Stimulated activated CD8-positive, alpha-beta memory T cell treated with anti-CD3 and anti-CD28 coated beads, Interleukin-7, amount 100 ng/mL, for 48 hours (primary cell): Measurements from ENCODE around the gene DPM3.
"Not testable (repeated sequence)": the region's sequence is repeated elsewhere in the genome, so short reads cannot be mapped to it uniquely, and the experiment has no call there.

Experiments used
- DNase-seq, 2 donors: peaks; one replicate each; pipeline ENCODE4 v3.0.0-alpha.2; 2020; ENCODE audit warnings: low read depth in 1 of 2; ENCODE audit errors: extremely low read depth in 1 of 2

The DPM3 gene

DNA sequence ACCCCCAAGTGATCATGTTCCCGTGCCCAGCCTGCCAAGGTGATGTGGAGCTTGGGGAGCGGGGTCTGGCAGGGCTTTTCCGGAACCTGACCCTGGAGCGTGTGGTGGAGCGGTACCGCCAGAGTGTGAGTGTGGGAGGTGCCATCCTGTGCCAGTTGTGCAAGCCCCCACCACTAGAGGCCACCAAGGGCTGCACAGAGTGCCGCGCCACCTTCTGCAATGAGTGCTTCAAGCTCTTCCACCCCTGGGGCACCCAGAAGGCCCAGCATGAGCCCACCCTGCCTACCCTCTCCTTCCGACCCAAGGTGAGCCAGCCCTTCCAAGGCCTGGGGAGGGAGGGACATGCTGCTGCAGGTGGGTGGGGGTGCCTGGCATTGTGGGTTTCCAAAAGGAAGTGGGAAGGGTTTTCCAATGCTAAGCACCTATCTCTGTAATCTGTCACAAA is 35.6 kb upstream of the DPM3 start:
- no peak for DNase-seq

DNA sequence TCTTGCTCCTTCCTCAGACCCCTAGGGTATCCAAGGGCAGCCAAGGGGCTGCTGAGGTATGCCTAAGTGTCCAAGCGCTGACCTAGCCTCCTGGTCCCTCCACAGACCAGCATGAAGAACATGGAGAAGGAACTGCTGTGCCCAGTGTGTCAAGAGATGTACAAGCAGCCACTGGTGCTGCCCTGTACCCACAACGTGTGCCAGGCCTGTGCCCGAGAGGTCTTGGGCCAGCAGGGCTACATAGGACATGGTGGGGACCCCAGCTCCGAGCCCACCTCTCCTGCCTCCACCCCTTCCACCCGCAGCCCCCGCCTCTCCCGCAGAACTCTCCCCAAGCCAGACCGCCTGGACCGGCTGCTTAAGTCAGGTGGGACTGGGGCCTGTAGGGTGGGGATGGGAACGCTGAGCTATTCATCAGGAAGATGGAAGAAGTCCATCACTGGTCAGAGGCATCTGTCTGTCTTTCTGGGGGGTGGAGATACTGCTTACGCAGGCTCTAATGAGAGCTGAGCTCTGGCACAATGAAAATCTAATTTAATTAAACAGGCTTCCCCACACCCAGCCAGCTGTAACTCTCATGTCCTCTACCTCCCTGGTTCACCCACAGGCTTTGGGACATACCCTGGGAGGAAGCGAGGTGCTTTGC is 35.1 kb upstream of the DPM3 start:
- DNase-seq = no peak

DNA sequence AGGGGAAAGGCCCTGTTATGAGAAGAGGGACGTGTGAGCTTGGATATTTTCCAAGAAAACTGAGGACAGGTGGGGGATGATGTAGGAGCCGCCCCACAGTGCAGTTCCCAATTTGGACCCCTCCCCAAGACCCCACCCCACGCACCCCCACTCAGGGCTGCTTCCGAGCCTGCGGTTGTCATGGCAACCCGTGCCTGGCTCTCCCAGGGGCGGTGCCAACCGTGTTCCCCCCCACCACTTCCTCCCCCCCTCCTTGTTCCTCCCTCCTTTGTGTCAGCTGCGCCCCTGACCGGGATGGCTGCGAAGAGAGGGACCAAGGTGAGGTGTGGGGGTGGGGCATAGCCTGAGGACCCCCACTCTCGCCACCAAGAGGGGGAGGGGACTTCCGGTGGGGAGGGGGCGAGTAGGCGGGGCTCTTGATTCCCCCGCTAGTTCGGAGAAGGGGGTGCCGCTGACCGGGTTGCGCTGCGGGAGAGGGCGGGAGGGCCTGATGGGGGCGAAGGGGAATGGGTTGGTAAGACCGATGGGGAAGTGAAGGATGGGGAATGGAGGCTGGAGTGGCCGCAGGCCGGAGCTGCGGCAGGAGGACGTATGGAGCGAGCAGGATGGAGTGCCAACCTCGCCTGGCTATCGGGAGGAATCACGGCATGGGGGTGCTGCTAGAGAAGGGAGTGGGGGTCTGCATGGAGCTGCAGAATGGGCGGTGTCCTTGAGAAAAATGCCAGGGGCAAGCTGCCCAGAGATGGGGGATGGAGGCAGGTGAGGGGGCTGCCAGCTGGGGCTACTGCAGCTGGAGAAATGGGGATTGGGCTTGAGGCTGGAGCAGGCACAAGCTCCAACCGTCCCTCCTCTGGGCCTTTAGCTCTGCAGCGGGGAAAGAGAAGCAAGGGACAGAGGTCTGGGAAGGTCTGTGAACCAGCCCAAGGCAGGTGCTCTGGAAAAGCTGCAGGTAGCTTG is 34.3 kb upstream of the DPM3 start:
- no peak for DNase-seq

DNA sequence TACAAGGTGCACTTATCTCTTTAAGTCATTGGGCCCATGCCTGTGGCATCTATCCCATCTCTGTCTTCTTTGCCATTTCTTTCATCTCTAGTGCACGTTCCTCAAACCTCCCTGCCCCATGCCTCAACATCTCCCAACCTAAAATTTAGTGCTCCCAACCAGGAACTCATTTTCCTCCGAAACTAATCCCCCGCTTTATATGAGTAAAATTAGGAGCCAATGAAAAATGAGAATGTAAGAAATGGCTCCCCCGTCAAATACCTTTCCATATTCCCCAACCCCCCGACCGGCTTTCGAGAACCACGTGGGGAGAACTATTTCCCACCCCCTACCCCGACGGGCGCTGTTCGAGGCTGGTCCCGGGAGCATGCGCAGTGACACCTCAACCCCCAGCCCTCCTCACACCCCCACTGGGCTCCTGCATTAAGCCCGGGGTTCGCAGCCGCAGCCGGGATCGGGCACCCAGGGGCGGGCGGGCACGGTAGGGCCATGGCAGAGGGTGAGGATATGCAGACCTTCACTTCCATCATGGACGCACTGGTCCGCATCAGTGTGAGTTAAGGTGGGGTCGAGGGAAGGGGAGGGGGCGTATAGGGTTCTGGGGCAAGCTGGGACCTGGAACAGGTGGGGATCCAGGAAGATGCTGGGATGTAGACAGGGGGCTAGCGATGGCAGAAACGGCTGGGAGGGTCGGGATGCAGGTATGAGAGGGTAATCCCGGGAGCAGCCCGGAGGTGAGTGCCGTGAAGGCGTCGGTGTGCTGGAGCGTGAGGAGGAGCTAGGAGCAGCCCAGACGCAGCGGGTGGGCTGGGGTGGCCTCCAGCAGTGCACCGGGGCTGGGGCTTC is 33.4 kb upstream of the DPM3 start, which contains the start of gene TRIM46:
Gene TRIM46 (plus strand): TSS at position 372 of the 846 bp plus-strand sequence. CDS start 118 bp downstream, at position 490.
- DNase-seq = peak in 1 of 2 donors; percentile 74

DNA sequence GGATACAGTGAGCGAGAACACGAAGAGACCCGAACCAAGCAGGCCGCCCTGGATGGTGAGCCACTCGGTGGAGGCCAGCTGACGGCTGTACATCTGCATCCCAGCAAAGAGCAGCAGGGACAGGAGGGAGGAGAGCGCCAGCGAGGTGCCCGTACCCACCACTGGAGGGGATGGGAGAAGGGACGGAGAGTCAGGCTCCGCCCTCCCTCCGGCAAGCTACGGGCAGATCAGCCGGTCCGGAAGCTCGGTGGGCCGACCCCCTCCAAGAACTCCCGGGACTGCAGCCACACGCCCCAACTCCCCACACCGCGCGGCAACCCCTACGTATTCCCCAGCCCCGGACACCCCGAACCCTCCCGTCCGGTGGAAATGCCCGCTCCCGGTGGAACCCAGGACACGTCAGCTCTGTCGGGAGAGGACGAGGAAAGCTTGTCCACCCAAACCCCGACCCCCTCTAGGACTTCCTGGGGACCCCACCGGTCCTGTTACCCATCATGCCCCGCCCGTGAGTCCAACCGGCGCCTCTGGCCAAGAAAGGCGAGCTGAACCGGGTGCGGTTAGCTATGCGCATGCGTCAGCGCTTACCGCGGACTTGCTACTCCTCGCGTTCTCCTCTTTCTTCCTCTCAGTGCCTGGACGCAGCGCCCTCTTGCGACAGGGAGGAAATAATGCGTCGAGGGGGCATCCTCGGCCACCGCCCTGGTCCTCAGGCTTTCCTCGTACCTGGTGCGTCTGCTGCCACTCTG is 32.6 kb upstream of the DPM3 start, which contains the start of gene KRTCAP2:
Gene KRTCAP2 (minus strand): TSS at position 573 of the 746 bp plus-strand sequence. CDS start 80 bp downstream, at position 493.
- DNase-seq = peak; percentile 90 to 95

DNA sequence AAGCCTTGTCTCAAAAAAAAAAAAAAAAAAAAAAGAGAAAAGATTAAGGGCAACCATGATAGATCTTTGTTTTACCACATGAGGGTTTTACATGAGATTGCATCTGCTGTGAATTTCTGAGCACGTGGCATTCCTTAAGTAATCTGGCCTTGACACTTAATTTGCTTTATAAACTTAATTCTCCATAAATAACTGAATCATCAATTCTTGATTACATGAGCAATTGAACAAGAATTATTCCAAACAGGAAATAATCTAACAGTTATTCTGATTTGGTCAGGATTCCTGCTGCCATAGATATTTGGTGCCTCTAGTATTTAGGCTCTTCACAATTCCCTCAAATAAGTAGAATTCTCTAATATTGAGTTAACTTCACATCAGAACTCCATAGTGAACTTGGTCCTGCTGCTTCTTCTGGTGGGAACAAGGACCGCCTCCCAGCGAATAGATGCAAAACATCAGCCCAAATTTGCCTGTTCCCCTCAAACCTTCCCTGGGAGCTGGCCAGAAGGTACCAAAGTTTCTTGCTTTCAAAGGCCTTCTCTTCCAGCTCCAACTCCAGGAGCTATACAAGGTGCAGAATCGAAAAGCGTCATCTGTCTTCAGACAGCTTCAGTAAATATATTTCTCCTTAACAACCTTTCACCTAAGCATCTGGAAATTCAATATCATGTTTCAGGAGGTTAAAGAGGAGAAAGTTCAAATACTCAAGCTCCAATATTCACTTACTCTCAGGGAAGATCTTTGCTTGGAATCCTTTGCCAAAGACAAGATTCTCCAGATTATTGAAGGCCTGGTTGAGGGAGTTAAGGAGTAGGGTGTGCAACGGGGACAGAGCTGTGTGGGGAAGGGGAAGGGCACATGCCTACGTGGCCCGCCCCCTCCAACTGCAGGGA is 31.8 kb upstream of the DPM3 start:
- DNase-seq = no peak

DNA sequence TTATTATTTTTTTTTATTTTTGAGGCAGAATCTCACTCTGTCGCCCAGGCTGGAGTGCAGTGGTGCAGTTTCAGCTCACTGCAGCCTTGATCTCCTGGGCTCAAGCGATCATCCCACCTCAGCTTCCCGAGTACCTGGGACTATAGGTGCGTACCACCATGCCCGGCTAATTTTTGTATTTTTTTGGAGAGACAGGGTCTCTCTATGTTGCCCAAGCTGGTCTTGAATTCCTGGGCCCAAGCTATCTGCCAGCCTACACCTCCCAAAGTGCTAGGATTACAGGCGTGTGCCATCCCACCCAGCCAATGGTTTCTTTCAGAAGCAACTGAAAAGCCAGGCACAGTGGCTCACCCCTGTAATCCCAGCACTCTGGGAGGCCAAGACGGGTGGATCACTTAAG is 30.5 kb upstream of the DPM3 start:
- no peak for DNase-seq

DNA sequence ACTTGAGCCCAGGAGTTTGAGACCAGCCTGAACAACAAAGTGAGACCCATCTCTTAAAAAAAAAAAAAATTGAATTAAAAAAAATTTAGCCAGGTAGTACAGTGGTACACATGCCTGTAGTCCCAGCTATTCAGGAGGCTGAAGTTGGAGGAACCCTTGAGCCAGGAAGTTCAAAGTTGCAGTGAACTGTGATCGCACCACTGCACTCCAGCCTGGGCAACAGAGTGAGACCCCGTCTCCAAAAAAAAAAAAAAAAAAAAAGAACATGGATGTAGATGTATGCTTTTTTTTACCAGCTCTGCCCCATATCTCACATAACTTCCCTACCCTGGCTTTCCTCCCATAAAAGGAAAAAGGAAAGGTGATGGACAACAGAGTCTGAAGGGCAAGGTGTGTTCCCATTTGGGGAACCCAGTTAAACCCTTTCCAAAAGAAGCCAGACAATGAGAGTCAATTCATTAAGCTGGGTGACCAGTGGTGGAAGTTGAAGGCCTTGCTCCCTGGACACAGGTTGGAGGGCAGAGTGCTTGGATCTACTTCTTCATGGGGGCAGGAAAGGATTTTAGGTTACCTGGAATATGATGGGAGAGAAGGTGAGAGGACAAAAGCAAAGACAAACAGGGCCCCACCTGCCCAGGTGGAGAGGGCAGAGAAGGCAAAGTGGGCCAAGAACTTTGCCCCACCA is 29.9 kb upstream of the DPM3 start:
- no peak for DNase-seq

DNA sequence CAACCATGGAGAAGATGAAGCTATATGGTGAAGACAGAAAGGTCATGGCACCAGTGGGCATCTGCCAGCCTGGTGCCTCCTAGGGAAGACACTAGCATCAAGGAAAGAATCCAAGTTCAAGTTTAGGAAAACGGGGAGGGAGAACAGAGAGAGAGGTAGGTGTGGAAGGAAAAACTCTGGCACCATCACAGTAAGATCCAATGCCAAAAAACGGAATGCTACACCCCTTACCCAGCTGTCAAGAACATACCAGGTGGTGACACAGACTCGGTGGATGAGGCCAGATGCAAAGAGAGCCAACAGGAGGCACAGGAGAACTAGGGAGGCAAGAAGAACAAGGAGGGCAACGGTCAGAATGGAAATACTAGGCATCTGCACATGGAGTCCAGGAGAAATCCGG is 29.2 kb upstream of the DPM3 start:
- no peak for DNase-seq

DNA sequence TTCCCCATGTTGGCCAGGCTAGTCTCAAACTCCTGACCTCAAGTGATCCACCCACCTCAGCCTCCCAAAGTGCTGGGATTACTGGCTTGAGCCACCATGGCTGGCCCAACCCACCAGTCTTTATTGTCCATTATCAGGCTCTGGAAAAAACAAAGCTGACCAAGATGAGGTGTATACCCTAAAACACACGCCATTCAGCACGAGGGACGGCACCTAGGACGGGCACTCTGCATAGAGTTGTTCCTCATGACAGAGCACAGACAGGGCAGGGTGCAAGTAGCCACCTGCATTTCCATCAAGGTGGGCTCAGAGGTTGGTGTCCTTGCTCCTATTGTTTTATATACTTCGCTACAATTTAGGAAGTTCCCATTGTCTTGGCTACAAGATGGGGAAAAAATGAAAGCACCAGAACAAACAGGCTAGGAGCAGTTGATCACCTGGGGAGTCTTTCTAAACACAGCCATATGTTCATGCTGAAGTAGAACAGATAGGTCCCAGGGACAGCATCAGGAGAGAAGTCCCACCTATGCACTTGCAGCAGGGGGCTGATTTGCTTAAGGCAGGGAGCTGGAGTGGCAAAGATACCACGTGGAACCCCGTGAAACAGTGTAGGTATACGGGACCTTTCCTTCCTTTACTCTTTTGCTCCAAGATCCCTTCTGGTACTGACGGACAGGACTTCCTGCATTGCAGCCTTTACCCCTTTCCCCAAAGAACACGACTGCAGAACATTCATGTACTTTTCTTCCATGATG is 28.3 kb upstream of the DPM3 start:
- no peak for DNase-seq

DNA sequence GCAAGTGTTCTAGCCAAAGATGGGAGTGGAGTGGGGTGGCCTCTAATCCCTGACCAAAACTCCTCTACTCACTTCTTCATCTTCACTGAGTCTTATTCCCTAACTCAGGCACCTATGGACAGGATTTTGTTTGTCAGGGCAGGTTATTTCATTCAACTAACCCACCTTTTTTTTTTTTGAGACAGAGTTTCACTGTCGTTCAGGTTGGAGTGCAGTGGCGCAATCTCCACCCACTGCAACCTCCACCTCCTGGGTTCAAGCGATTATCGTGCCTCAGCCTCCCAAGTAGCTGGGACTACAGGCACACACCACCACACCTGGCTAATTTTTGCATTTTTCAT is 27.7 kb upstream of the DPM3 start:
- not testable (repeated sequence) for DNase-seq

DNA sequence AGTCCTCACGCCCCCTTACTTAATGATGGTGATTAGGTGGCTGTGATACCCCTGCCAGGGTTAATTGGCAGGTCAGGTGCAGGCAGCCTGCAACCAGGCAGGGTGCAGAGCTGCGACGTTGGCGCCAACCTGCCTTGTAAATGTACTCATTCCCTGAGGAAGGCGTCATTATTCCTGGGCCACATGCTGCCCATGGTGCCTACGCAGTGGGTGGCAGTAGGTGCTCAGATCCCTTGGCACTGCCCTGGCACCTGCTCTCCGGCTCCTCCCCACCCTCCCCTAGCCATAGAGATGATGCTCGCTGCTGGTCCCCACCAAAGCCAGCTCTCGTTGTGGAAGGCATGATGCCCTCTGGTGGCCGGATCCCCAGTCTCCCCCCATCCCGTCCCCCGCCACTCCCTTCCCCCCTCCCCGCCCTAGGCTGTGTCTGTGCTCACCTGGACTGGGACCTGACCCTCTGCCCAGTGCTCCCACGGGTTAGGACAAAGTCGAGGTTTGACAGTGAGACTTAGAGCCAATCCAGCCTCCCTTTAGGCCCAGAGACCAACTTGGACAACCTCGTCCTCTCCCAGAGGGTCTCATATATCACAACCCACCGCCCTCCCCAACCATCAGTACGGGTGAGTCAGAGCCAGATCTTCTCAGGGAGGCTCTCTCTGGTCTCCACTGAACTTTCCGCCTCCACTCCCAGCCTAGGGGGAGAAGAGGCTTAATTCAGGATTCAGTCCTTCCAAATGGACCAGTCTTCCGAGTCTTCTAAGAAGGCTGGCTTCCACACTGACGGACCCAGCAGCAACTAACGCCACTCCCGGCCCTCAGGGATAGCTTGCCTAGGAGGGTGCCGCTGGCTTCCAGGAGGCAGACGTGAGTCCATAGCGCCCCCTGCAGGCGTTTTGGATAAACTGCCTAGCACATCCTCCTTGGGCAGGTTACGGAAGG is 27.1 kb upstream of the DPM3 start:
- DNase-seq = peak; percentile 59 to 74

DNA sequence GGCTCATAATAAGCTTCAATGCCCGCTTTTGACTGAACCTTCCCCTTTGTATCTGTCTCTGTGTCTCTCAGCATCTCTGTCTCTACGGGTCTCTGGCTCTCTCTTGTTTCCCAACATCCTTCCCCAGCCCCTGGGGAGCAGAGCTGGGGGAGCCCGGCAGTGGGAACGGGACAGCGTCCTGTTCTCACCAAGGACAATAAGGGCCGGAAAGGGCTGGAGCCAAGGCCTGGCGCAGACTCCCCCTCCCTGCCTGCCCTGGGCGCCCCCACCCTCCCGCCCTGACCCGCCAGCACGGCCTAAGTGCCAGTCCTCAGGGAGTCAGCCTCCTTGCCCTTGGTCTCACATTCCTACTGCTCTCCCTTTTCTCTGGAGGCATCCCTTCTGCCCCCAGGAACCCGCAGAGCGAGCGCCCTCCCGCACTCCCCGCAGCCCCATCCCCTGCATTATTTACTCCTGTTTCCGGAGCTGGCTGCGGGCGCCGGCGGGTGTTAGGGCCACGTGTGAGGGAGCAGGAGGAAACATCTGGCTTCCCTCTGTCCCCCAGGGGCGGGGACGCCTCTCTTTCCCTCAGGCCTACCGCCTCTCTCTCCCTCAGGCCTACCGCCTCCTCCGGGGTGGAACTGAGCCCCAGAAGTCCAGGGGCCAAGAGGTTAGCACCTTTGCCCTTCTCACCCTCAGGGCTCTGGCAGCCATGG is 26.3 kb upstream of the DPM3 start:
- DNase-seq = no peak

DNA sequence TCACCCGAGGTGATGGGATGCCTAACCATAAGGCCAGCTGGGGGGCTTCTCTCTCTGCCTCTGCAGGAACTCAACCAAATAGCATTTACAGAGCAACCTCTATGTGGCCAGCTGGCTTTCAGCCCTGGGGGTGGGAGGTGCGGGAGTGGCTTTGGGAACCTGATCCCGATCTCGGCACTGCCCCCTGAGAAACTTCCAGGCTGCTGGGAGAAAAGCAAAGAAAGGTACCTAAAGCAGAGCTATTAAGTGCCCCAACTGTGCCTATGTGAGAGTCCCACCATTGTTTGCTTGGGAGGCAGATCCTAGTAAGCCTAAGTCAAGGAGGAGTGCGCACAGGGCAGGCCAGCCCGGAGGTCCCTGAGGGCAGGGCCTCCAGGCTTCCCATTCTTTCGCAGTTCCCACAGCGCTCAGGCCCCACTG is 25.7 kb upstream of the DPM3 start:
- DNase-seq = no peak

DNA sequence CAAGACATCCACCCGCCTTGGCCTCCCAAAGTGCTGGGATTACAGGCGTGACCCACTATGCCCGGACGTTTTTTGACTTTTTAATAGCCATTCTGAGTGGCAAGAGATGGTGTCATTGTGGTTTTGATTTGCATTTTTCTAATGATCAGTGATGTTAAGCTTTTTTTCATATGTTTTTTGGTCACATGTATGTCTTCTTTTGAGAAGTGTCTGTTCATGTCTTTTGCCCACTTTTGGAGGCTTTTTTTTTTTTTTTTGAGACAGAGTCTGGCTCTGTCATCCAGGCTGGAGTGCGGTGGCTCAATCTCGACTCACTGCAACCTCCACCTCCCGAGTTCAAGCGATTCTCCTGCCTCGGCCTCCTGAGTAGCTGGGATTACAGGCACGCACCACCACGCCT is 24.3 kb upstream of the DPM3 start:
- not testable (repeated sequence) for DNase-seq

DNA sequence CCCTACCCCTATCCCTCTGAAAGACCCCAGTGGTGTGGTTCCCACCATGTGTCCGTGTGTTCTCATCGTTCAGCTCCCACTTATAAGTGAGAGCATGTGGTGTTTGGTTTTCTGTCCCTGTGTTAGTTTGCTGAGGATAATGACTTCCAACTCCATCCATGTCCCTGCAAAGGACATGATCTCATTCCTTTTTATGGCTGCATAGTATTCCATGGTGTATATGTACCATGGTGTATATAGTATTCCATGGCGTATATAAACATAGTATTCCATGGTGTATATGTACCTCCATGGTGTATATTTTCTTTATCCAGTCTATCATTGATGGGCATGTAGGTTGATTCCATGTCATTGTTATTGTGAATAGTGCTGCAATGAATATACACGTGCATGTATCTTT is 23.5 kb upstream of the DPM3 start:
- DNase-seq = not testable (repeated sequence)
